PFSK-1 (cell line): ENCODE results near the gene HSDL1.

ENCODE experiments used
- POLR2AphosphoS5 ChIP-seq: IDR thresholded peaks from 2 replicates; pipeline ENCODE4 v1.6.1; 2012; ENCODE audit warnings: low read depth, mild to moderate bottlenecking, control low read depth, low read length, moderate library complexity
- REST ChIP-seq, 2 experiments: IDR thresholded peaks; 2 replicates each; pipeline versions ENCODE4 v1.6.1 to v1.8.0; 2011 to 2012; ENCODE audit warnings: low read depth in 2 of 2, low read length in 2 of 2, control low read depth in 1 of 2, inconsistent platforms in 1 of 2, mild to moderate bottlenecking in 1 of 2, moderate library complexity in 1 of 2; ENCODE audit not compliant: insufficient read depth in 1 of 2
- SIN3A ChIP-seq: IDR thresholded peaks from 2 replicates; pipeline ENCODE4 v1.6.1; 2012; ENCODE audit warnings: mild to moderate bottlenecking, low read length, moderate library complexity, borderline replicate concordance; ENCODE audit not compliant: insufficient read depth
- TAF1 ChIP-seq: IDR thresholded peaks from 2 replicates; pipeline ENCODE4 v1.6.1; 2012; ENCODE audit warnings: low read length, control low read depth, borderline replicate concordance; ENCODE audit not compliant: insufficient read depth

- TF ChIP-seq REST (IDR thresholded peaks at IDR 0.05; ENCODE audit: insufficient read depth in 1 of 2, low read depth in 2 of 2, low read length in 2 of 2) (no peak), POLR2AphosphoS5 (no peak), TAF1 (no peak), SIN3A (no peak)
Measured at GRCh38 chr16:84111525-84111924, 33.5 kb downstream of the HSDL1 start.
